Fibroblast of villous mesenchyme (primary cell): Measurements from ENCODE around the gene METAP1D. TPM values are rescaled to one million over a fixed set of nuclear protein-coding genes. Genes with fewer than 3 reads are reported as not detected.

Experiments used
- DNase-seq: peaks from one replicate; pipeline ENCODE4 v3.0.0-alpha.2; 2010; ENCODE audit warnings: low read depth
- H3K4me3 ChIP-seq: 2 replicates; pipeline ENCODE4 v1.5.1; 2011; ENCODE audit warnings: low read depth, mild to moderate bottlenecking, low read length
- total RNA-seq: library from RNA; depleted of rRNA; stranded (reverse); fragments of >200 nt; gene quantifications from 2 replicates; pipeline ENCODE4 v1.2.3, GENCODE V29; 2012
- TF ChIP-seq, protein P1 (sequence below): IDR thresholded peaks from 2 replicates; pipeline ENCODE4 v1.5.1; 2012; ENCODE audit warnings: low read depth, mild to moderate bottlenecking, low read length; ENCODE audit not compliant: insufficient read depth

Gene METAP1D
- total RNA-seq, 1 donor = 13.4 TPM

DNA sequence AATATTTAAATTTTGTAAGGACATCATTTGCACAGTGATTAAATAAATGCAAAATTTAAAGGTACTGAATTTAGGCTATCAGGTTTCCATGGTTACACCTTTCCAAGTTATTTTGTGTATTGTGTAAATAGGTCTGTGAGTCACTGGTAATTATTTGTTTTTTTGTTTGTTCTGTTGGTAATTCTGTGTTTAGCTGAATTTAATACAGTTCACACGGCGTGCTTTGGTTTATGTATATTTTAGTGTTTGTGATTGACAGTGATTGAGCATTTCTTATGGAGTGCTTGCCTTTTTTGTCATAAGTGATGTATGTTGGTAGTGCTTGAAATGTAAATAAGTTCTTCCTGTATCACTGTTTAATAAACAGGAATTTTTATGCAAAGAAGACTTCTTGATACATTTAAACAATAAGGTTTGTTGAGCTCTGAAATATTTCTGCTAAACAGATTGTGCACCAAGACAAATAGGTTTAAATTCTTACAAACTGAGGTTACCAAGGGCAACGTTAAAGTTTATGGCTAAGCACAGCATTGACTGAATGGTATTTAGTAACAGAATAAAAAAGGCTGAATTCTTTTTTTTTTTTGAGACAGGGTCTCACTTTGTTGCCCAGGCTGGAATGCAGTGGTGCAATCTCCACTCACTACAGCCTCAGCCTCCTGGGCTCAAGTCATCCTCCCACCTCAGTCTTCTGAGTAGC is 47.3 kb downstream of the METAP1D start:
- H3K4me3 ChIP-seq = no peak overlapping the region
- no peak for DNase-seq
- TF ChIP-seq, protein P1, sequence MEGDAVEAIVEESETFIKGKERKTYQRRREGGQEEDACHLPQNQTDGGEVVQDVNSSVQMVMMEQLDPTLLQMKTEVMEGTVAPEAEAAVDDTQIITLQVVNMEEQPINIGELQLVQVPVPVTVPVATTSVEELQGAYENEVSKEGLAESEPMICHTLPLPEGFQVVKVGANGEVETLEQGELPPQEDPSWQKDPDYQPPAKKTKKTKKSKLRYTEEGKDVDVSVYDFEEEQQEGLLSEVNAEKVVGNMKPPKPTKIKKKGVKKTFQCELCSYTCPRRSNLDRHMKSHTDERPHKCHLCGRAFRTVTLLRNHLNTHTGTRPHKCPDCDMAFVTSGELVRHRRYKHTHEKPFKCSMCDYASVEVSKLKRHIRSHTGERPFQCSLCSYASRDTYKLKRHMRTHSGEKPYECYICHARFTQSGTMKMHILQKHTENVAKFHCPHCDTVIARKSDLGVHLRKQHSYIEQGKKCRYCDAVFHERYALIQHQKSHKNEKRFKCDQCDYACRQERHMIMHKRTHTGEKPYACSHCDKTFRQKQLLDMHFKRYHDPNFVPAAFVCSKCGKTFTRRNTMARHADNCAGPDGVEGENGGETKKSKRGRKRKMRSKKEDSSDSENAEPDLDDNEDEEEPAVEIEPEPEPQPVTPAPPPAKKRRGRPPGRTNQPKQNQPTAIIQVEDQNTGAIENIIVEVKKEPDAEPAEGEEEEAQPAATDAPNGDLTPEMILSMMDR = no peak

DNA sequence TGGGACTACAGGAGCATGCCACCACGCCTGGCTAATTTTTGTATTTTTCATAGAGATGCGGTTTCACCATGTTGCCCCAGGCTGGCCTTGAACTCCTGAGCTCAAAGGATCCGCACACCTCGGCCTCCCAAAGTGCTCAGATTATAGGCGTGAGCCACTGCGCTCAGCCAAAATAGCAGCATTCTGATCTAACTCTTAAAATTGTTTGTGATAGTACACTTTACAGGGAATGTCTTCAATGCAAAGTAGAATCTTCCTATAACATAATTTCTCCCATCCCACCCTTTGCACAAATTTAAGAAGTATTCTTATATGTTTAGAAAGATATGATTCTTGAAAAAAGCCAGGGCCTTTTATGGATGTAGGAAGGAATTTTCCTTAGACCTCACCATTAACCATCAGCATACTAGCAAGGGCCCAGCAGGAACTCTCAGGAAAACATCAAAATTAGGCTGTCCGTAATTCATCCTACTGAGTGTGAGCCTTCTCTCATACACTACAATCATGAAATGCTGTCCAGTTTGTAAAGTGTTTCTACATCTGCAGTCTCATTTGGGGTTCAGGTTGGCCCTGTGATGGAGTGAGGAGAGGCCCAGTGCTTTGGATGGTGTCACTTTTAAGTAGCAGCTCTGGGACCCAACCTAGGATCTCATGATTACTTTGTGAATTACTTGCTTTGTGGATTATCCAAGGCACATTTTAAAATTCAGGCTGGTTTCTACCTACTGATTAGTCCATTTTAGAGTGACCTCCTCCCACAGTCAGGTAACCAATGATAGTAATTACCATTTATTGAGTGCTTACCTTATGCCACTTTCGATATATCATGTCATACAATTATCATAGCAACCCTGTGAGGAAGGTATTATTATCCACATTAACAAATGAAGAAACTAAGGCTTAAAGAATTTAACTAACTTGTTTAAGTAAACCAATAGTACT is 48.1 kb downstream of the METAP1D start:
- DNase-seq = no peak
- no peak overlapping the region for H3K4me3 ChIP-seq
- TF ChIP-seq, protein P1 = no peak

DNA sequence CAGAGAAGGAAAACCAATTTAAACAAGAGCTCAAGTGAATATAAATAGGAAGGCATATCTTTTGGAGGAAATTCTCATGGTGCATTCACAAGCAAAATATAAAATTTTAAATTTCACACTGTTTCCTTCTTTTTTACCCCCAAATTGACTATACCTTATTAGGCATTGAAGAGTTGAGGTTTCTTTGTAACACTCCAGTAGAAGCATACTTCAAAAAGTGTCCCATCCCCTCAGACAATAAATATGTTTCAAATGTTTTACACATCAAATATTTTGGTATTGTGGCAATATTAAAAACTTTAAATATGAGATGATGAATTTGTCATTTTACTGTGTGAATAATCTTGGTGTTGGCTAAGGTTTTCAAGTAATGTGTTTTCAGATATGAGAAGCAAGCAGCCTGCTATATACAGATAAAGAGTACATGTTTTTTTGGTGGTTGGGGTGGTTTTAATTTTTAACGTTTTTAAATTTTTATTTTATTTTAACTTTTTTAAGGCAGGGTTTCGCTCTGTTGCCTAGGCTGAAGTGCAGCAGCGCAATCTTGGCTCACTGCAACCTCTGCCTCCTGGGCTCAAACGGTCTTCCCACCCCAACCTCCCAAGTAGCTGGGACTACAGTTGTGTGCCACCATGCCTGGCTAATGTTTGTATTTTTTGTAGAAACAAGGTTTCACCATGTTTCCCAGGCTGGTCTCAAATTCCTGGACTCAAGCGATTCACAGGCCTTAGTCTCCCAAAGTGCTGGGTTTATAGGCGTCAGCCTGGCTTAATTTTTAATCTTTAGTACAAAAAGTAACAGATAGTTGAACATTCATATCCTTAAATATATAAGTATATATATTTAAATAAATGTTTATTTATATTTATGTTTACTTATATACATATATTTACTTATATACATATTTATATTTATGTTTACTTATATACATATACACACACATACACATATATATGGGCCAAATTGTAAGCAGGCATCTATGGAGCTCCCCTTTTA is 49.1 kb downstream of the METAP1D start:
- TF ChIP-seq, protein P1 = no peak
- no peak for DNase-seq

DNA sequence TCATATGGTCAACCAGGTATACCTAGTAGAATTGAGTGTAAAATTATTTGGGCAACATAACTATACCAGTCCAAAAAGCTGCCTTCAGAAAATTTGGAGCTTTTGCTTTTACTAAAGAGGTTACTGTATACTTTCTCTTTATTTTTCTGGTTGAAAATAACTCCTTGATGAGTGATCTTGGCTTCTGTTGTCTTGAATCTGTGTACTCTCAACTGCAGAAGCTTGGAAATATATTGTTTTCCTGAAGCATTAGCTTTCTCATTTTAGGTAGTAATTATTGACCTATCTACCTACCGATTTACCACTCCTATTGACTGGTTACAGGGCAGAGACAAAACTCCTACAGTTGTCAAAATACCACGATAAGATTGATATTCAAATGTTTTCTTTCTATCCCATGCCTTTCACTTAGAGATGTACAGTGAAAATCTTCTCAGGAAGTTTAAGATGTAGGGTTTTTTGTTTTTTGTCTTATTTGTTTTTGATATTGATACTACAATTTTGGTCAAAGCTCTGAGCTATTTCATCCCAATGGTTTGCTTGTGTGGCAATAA is 49.9 kb downstream of the METAP1D start:
- DNase-seq = no peak
- TF ChIP-seq, protein P1 = no peak

More for the DNA sequence above, 49.1 kb downstream of the METAP1D start:
- no peak overlapping the region for H3K4me3 ChIP-seq

DNA sequence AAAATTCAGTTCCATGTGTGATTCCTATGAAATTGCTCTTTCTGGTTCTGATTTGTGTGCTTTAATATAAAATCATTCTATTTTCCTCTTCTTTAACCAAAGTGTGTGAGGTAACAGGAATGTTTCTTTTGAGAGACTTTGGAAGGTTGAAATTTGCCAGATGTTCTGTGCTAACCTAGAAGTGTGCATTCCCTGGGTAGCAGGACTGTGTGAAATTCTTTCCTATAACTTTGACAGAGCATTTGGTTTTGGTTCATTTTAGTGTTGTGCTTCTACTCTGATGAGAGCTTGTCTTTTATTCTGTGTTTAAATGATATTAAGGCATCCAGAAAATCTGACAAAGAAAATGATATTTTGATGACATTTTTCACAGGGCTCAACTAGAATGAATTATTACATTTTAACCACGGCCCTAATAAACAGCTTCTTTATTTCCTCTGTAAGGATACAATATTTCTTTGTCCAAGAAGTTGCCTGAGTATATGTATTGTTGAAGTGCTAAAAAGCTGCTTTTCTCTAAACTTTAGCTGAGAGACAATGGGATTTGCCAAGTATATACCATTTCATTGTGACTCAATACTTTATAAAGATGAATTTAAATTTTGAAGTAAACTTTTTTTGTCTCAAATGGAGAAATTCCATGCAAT is 50.8 kb downstream of the METAP1D start:
- no peak overlapping the region for H3K4me3 ChIP-seq
- TF ChIP-seq, protein P1 = no peak
- DNase-seq = peak; percentile 29

More for the DNA sequence above, 49.9 kb downstream of the METAP1D start:
- H3K4me3 ChIP-seq = no peak overlapping the region
